ENCODE results near the gene APOC1.
"Not testable (repeated sequence)": the region's sequence is repeated elsewhere in the genome, so short reads cannot be mapped to it uniquely, and the experiment has no call there.

APOC1 gene

DNA sequence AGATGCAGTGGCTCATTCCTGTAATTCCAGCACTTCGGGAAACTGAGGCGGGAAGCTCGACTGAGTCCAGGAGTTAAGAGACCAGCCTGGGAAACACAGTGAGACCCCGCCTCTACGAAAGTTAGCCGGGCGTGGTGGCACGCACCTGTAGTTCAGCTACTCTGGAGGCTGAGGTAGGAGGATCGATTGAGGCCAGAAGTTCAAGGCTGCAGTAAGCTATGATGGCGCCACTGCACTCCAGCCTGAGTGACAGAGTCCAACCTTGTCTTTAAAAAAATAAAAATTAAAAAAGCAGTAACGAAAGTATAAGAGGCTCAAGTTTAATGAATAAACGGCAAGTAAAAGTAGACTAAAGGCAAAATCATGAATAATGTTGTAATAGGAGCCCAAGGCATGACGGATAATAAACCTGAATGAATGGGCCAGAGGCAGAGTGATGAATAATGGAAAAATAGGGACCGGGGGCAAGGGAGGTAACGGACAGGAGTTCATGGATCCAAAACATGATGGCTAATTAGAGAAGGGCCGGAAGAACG lies 24.5 kb upstream of the APOC1 start:
- no peak for DNase-seq (ENCODE audit: low read depth)

DNA sequence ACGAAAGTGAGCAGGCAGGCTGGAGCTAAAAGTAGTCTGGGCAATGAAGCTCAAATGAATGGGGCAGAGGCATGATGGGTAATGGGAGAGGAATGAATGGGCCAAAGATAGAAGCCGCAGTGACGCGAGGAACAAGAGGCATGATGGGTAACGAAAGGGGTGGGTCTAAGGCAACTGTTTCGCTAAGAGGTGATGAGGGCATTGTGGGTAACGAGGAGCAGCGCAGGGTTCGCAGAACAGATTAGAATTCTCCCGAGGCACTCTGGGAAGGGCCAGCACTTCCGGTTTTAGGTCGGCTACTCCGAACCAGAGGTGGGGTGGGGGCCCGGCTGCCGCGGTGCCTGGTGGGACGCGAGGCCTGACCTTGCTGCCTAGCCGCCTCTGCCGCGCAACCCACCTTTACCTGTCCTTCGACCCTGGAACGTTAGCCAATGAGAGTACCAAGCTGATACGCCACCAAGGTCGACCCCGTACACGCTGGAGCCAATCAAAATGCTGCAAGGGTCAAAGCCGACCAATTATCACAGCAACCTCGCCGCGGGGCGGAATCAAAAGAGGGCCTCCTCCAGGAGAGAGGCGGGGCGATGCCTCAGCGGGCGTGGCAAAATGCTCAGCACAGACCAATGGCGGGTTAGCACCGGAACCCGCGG lies 23.9 kb upstream of the APOC1 start:
- DNase-seq (ENCODE audit: low read depth) = peak; percentile 100

DNA sequence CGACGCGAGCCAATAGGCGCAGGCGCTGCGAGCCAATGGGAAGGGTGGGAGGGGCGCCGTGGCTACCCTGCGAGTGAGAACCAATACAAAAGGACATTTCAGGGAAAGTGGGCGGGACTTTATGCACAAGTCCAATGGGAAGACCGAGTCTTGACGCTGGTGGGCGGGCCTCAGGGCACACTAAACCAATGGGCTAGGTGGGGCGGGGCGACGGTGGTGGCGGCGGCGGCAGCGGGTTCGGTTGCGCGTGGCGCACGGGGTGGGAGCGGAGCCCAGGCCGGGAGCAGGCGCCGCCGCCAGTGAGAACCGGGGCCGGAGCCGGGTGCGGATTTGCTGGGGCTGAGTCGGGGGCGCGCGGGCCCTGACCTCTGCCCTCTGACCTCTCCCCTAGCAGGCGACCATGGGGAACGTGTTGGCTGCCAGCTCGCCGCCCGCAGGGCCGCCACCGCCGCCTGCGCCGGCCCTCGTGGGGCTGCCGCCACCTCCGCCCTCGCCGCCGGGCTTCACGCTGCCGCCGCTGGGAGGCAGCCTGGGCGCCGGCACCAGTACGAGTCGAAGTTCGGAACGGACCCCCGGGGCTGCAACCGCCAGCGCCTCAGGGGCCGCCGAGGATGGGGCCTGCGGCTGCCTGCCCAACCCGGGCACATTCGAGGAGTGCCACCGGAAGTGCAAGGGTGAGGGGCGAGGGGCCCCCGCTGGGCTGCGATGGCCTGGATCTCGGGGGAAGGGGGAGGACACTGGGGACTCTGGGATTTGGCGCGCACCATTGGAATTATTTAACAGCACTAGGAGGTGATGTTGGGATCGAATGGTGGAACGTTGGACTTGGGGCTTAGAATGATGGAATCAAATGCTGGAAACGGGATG lies 23.2 kb upstream of the APOC1 start, which contains the start of gene TOMM40:
TSS of gene TOMM40 (plus strand) at position 239 of the 867 bp plus-strand sequence. CDS start at position 401, 162 bp downstream.
- DNase-seq (ENCODE audit: low read depth) = no peak

DNA sequence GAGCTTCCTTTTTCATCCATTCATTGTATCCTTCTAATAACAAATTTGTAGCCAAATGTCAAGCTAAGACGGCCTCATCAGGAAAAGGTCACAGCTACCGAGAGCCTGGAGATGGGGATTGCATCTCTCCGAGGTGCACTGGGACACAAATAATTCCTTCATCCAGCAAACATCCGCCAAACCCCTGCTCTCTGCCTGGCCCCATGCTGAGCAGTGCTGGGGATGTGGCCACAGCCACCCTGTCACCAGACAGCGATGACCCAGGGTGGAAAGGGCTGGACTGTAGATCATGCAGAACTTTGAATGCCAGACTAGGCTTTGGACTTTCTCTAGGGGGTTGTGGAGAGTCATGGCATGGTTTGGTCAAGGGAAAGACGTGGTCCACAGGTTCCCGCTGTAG lies 21.5 kb upstream of the APOC1 start:
- DNase-seq (ENCODE audit: low read depth) = no peak

DNA sequence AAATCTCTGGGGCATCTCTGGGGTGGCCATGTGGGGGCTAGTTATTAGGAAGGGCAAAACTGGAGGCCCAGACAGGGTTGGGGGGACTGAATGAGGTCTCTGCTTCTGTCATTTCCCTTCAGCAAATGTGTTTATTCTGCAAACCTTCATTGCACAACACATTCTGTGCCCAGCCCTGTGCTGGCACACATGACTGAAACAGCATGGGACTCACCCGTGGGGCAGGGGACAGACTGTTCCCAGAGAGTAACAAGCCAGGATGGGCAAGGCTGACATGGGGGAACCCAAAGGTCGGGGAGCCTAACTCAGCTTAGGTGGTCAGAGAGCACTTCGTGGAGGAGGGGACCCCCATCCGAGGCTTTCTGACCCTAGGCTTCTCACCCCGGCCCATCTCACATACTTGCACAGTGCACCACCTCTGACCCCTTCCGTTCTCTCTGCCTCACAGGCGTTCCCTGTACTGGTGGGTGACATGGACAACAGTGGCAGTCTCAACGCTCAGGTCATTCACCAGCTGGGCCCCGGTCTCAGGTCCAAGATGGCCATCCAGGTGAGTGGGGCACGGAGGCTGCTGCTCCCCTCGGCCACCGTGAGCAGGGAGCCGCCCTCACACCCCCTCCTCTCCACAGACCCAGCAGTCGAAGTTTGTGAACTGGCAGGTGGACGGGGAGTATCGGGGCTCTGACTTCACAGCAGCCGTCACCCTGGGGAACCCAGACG lies 20.9 kb upstream of the APOC1 start:
- no peak for DNase-seq (ENCODE audit: low read depth)

DNA sequence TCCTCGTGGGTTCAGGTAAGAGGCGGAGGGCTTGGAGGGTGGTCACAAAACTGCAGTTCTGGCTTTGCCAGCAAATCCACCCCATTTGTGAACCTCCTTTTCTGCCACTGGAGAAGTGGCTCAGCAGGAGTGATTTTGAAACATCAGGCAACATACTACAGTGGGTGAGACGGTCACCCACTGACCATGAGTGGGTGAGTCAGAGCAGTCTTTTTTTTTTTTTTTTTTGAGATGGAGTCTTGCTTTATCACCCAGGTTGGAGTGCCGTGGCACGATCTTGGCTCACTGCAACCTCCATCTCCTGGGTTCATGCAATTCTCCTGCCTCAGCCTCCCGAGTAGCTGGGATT lies 20.4 kb upstream of the APOC1 start:
- DNase-seq (ENCODE audit: low read depth) = no peak

DNA sequence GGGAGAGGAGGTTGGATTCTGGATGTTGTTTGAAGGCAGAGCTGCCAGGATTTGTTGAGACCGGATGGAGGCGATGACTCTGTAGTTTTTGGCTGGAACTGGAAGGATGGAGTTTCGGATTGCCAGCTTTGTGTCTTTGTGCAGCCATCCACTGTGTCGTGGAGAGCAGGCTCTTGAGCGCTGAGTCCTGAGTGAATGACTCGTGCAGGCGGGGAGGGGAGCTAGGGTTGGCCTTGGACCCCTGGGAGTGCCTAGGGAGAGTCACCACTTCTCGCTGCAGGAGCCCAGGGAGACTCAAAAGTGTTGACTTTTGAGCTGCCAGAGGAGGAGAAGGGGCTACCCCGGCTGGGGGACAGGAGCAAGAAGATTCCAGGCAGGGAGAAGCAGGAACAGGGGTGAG lies 19.5 kb upstream of the APOC1 start:
- DNase-seq (ENCODE audit: low read depth) = no peak

DNA sequence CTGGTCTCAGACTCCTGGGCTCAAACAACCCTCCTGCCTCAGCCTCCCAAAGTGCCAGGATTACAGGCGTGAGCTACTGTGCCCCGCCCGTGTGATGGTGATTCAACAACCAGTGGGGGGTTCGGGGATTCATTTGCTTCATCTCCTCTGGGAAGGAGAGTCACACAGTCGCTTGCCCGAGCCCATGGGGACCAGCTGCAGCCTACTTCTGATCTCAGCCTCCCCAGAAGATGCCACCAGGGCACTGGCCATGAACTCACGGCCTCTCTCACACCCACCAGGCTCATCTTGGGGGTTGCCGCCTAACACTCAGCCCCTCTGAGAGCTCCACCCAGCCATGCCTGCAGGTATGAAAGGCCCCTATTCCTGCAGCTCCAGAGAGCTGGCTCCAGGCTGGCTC lies 16.6 kb upstream of the APOC1 start:
- no peak for DNase-seq (ENCODE audit: low read depth)

DNA sequence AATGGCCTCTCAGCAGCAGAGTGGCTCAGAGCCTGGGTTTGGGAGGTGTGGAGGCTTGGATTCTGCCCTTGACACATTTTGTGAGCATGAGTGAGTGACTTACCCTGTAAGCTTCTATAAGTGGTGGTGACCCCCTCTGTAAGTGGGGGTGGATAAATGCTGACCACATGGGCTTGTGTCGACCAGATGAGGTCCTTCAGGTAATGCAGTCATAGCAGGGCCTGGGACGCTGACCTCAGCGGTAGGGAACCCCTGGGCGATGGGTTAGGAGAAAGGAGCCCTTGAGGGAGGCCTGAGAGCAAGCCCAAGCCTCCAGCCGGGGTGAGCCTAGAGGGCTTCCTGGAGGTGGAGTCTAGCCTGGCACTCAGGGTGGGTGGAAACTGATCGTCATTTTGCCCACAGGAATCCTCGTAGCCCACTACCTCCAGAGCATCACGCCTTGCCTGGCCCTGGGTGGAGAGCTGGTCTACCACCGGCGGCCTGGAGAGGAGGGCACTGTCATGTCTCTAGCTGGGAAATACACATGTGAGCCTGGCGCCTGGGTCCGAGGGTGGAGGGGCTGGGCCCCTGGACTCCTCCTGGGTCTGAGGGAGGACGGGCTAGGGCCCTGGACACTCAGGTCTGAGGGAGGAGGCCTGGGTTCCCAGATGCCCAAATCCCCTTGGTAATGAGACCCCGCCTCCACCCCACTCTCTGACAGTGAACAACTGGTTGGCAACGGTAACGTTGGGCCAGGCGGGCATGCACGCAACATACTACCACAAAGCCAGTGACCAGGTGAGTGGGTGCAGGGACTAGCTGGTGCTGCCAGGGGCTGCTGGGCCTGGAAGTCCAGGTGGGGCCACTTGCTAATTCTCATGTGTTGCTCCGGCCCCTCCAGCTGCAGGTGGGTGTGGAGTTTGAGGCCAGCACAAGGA lies 13.8 kb upstream of the APOC1 start:
- DNase-seq (ENCODE audit: low read depth) = no peak

DNA sequence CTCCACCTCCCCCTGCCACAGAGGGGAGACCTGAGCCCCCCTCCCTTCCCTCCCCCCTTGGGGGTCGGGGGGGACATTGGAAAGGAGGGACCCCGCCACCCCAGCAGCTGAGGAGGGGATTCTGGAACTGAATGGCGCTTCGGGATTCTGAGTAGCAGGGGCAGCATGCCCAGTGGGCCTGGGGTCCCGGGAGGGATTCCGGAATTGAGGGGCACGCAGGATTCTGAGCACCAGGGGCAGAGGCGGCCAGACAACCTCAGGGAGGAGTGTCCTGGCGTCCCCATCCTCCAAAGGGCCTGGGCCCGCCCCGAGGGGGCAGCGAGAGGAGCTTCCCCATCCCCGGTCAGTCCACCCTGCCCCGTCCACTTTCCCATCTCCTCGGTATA lies 11.2 kb upstream of the APOC1 start:
- DNase-seq (ENCODE audit: low read depth) = no peak

DNA sequence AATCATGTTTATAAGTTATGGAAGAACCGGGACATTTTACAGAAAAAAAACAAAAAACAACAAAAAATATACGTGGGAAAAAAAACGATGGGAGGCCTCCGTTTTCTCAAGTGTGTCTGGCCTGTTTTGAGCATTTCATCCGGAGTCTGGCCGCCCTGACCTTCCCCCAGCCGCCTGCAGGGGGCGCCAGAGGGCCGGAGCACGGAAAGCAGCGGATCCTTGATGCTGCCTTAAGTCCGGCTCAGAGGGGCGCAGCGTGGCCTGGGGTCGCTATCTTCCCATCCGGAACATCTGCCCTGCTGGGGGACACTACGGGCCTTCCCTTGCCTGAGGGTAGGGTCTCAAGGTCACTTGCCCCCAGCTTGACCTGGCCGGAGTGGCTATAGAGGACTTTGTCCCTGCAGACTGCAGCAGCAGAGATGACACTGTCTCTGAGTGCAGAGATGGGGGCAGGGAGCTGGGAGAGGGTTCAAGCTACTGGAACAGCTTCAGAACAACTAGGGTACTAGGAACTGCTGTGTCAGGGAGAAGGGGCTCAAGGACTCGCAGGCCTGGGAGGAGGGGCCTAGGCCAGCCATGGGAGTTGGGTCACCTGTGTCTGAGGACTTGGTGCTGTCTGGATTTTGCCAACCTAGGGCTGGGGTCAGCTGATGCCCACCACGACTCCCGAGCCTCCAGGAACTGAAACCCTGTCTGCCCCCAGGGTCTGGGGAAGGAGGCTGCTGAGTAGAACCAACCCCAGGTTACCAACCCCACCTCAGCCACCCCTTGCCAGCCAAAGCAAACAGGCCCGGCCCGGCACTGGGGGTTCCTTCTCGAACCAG lies 10.6 kb upstream of the APOC1 start:
- DNase-seq (ENCODE audit: low read depth) = peak; percentile 62

DNA sequence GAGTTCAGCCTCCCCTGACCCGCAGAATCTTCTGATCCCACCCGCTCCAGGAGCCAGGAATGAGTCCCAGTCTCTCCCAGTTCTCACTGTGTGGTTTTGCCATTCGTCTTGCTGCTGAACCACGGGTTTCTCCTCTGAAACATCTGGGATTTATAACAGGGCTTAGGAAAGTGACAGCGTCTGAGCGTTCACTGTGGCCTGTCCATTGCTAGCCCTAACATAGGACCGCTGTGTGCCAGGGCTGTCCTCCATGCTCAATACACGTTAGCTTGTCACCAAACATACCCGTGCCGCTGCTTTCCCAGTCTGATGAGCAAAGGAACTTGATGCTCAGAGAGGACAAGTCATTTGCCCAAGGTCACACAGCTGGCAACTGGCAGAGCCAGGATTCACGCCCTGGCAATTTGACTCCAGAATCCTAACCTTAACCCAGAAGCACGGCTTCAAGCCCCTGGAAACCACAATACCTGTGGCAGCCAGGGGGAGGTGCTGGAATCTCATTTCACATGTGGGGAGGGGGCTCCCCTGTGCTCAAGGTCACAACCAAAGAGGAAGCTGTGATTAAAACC lies 9.9 kb upstream of the APOC1 start:
- no peak for DNase-seq (ENCODE audit: low read depth)

DNA sequence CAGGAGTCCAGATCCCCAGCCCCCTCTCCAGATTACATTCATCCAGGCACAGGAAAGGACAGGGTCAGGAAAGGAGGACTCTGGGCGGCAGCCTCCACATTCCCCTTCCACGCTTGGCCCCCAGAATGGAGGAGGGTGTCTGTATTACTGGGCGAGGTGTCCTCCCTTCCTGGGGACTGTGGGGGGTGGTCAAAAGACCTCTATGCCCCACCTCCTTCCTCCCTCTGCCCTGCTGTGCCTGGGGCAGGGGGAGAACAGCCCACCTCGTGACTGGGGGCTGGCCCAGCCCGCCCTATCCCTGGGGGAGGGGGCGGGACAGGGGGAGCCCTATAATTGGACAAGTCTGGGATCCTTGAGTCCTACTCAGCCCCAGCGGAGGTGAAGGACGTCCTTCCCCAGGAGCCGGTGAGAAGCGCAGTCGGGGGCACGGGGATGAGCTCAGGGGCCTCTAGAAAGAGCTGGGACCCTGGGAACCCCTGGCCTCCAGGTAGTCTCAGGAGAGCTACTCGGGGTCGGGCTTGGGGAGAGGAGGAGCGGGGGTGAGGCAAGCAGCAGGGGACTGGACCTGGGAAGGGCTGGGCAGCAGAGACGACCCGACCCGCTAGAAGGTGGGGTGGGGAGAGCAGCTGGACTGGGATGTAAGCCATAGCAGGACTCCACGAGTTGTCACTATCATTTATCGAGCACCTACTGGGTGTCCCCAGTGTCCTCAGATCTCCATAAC lies 8.8 kb upstream of the APOC1 start, which contains the start of gene APOE:
TSS of gene APOE (plus strand) at position 360 of the 724 bp plus-strand sequence. CDS start 829 bp downstream, outside the sequence.
- DNase-seq (ENCODE audit: low read depth) = peak; percentile 20

DNA sequence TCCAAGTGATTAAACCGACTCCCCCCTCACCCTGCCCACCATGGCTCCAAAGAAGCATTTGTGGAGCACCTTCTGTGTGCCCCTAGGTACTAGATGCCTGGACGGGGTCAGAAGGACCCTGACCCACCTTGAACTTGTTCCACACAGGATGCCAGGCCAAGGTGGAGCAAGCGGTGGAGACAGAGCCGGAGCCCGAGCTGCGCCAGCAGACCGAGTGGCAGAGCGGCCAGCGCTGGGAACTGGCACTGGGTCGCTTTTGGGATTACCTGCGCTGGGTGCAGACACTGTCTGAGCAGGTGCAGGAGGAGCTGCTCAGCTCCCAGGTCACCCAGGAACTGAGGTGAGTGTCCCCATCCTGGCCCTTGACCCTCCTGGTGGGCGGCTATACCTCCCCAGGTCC lies 6.8 kb upstream of the APOC1 start:
- DNase-seq (ENCODE audit: low read depth) = no peak

DNA sequence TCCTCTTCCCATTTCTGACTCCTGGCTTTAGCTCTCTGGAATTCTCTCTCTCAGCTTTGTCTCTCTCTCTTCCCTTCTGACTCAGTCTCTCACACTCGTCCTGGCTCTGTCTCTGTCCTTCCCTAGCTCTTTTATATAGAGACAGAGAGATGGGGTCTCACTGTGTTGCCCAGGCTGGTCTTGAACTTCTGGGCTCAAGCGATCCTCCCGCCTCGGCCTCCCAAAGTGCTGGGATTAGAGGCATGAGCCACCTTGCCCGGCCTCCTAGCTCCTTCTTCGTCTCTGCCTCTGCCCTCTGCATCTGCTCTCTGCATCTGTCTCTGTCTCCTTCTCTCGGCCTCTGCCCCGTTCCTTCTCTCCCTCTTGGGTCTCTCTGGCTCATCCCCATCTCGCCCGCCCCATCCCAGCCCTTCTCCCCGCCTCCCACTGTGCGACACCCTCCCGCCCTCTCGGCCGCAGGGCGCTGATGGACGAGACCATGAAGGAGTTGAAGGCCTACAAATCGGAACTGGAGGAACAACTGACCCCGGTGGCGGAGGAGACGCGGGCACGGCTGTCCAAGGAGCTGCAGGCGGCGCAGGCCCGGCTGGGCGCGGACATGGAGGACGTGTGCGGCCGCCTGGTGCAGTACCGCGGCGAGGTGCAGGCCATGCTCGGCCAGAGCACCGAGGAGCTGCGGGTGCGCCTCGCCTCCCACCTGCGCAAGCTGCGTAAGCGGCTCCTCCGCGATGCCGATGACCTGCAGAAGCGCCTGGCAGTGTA lies 6.2 kb upstream of the APOC1 start:
- DNase-seq (ENCODE audit: low read depth) = no peak

DNA sequence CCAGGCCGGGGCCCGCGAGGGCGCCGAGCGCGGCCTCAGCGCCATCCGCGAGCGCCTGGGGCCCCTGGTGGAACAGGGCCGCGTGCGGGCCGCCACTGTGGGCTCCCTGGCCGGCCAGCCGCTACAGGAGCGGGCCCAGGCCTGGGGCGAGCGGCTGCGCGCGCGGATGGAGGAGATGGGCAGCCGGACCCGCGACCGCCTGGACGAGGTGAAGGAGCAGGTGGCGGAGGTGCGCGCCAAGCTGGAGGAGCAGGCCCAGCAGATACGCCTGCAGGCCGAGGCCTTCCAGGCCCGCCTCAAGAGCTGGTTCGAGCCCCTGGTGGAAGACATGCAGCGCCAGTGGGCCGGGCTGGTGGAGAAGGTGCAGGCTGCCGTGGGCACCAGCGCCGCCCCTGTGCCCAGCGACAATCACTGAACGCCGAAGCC lies 5.6 kb upstream of the APOC1 start:
- DNase-seq (ENCODE audit: low read depth) = no peak

DNA sequence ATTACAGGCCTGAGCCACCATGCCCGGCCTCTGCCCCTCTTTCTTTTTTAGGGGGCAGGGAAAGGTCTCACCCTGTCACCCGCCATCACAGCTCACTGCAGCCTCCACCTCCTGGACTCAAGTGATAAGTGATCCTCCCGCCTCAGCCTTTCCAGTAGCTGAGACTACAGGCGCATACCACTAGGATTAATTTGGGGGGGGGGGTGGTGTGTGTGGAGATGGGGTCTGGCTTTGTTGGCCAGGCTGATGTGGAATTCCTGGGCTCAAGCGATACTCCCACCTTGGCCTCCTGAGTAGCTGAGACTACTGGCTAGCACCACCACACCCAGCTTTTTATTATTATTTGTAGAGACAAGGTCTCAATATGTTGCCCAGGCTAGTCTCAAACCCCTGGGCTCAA lies 4.6 kb upstream of the APOC1 start:
- no peak for DNase-seq (ENCODE audit: low read depth)

DNA sequence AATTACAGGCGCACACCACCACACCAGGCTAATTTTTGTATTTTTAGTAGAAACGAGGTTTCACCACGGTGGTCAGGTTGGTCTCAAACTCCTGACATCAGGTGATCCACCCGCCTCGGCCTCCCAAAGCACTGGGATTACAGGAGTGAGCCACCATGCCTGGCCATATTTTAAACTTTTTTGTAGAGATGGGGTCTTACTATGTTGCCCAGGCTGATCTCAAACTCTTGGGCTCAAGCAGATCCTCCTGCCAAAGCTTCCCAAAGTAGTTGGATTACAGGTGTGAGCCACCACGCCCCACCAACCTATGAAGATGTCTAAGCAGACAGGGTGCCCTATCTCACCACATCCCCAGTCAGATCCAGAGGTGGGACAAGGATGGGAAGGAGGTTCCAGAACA lies 2.5 kb upstream of the APOC1 start:
- not testable (repeated sequence) for DNase-seq (ENCODE audit: low read depth)

DNA sequence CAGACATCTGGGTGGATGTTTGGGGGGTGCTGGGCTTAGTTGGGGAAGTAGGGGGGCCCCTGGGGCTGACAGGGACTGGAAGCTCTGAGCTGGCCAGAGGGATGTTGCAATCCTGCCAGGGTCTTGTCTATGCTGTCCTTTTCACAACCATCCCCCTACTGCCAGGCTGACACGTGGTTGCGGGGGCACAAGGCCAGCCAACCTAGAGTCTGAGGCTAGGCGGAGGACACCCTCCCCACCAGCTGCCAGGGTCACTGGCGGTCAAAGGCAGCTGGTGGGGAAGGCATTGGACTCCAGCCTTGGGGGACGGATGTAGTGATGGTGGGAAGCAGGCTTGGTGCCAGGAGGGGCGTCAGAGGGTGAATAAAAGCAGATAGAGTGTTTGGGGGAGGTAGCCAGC lies 1.6 kb upstream of the APOC1 start:
- no peak for DNase-seq (ENCODE audit: low read depth)
